Heart left ventricle (tissue), 16 donors: ENCODE measurements around the gene ALG1L2. TPM values are rescaled to one million over a fixed set of nuclear protein-coding genes. Genes with fewer than 3 reads are reported as not detected.
"Not testable (repeated sequence)": the region's sequence is repeated elsewhere in the genome, so short reads cannot be mapped to it uniquely, and the experiment has no call there.

Source experiments
- ATAC-seq, 4 donors: fragments of 200-7000 bp; cut with Tn5 transposase; one replicate each; pipeline ENCODE4 v1.9.1; 2020 to 2022; ENCODE audit warnings: moderate library complexity in 4 of 4, mild to moderate bottlenecking in 3 of 4, moderate number of reproducible peaks in 1 of 4
- DNase-seq, 5 donors: peaks; one replicate each; pipeline ENCODE4 v3.0.0-alpha.2; 2020
- H3K27ac ChIP-seq, 12 donors: fragments of 200-600 bp; sonication (generic) in 4 of 12; one replicate each; pipeline versions ENCODE4 v1.5.0 to v1.8.0; 2016 to 2022; ENCODE audit warnings: mild to moderate bottlenecking in 2 of 12
- H3K27me3 ChIP-seq, 9 donors: fragments of 200-600 bp; sonication (generic) in 2 of 9; one replicate each; pipeline versions ENCODE4 v1.5.1 to v1.8.0; 2016 to 2022; ENCODE audit warnings: mild to moderate bottlenecking in 3 of 9
- H3K36me3 ChIP-seq, 9 donors: fragments of 200-600 bp; sonication (generic) in 2 of 9; one replicate each; pipeline versions ENCODE4 v1.5.0 to v1.8.0; 2018 to 2022; ENCODE audit warnings: mild to moderate bottlenecking in 2 of 9
- H3K4me1 ChIP-seq, 12 donors: fragments of 200-600 bp; sonication (generic) in 4 of 12; one replicate each; pipeline versions ENCODE4 v1.5.0 to v1.8.0; 2016 to 2022; ENCODE audit warnings: mild to moderate bottlenecking in 3 of 12
- H3K4me3 ChIP-seq, 12 donors: fragments of 200-600 bp; sonication (generic) in 4 of 12; one replicate each; pipeline versions ENCODE4 v1.5.0 to v1.8.0; 2017 to 2022; ENCODE audit warnings: mild to moderate bottlenecking in 9 of 12, moderate library complexity in 4 of 12
- H3K9me3 ChIP-seq, 12 donors: fragments of 200-600 bp; sonication (generic) in 4 of 12; one replicate each; pipeline versions ENCODE4 v1.5.0 to v1.8.0; 2016 to 2022; ENCODE audit warnings: mild to moderate bottlenecking in 1 of 12
- CTCF ChIP-seq, 12 donors: fragments of 200-600 bp; sonication (generic) in 4 of 12; IDR thresholded peaks; one replicate each; pipeline versions ENCODE4 v1.5.0 to v1.8.0; 2018 to 2022; ENCODE audit warnings: antibody characterized with exemption in 12 of 12, mild to moderate bottlenecking in 5 of 12
- POLR2A ChIP-seq, 2 donors: fragments of 450-650 bp; IDR thresholded peaks; one replicate each; pipeline ENCODE4 v1.6.1; 2017; ENCODE audit warnings: antibody characterized with exemption in 2 of 2, mild to moderate bottlenecking in 2 of 2, moderate library complexity in 2 of 2
- WGBS, 4 donors: extraction: QIAGEN DNeasy Blood & Tissue Kit in 2 of 4; methylation state at CpG; one replicate each; pipeline versions ENCODE4 v1.1.5 to v1.1.7; 2013 to 2018; 5-methylcytosine and 5-hydroxymethylcytosine counted together
- intact Hi-C, 10 donors: fragments of 100-400 bp; cut with DNase I; formaldehyde crosslinking; loops; one replicate each; pipeline versions ENCODE4 v1.11.1 to v1.14.2; 2022
- polyA plus RNA-seq, 2 donors: library from polyadenylated mRNA; stranded (reverse); fragments of 200-250 nt; gene quantifications; one replicate each; pipeline ENCODE4 v1.2.3, GENCODE V29; 2013
- total RNA-seq, 9 donors: library from RNA; depleted of rRNA in 2 of 9; stranded (reverse); fragments of >200 nt in 2 of 9; fragmentation: NEBNext Ultra II Directional in 3 of 9; extraction: Animal tissue kit (Norgen Biotek cat#: 25700) in 3 of 9; gene quantifications; one replicate each; pipeline versions ENCODE4 v1.1.0 to v1.2.4, GENCODE V29; 2016 to 2023
- donor health status: ischemic (EF 13 %, LVEDD 7.1; RV severe dilation, severe dysfunction).
- donor health status: healthy with polysubstance abuse.
- donor health status: DM: no; HTN: yes; CAD: no.
- donor health status: DM: no; HTN: no; CAD: no.
- donor health status: ischemic (EF 25% LVEDD 6.9; RV normal size, moderate dysfunction).
- donor health status: ischemic (EF 25% LVEDD 5.7; RV mildly dilated, moderate dysfunction).
- donor health status: healthy.
- donor health status: DM: yes; HTN: yes; CAD: no.
- donor health status: ischemic (EF 35%, LVEDD 5.7; RV mildly dilated, moderate dysfunction).
- donor health status: nonischemic (EF 11% LVEDD 7.7; RV severe dilation, severe dysfunction).
- donor health status: DM: yes; HTN: yes; CAD: no.
- donor health status: PGD.
- donor health status: ischemic (EF 29% LVEDD 5.4; RV normal size, mild dysfunction).
- donor health status: nonischemic (EF 23%, LVEDD 6.1; RV moderate dilation, normal function).

The ALG1L2 gene
- total and polyA plus RNA-seq, 11 donors, result 0.38 to 0.45 TPM; not detected in 9

GRCh38 chr3:130073582-130073981 is 8.0 kb upstream of the ALG1L2 start:
- no peak for DNase-seq
- no peak for TF ChIP-seq CTCF (IDR thresholded peaks at IDR 0.05)
- intact Hi-C loops, result no loop called here
- 83 to 93% (median 84%) methylated on average over 4 of the region's 4 CpGs for WGBS, 4 donors
- Histone ChIP-seq H3K9me3 (no peaks in the 10 kb centered on the region), H3K4me3 (no peak overlapping the region), H3K27me3 (no peaks in the 10 kb centered on the region), H3K27ac (no peak overlapping the region), H3K4me1 (no peaks in the 10 kb centered on the region), H3K36me3 (no peaks in the 10 kb centered on the region)
- no peak for ATAC-seq

- WGBS, 4 donors, result 92 to 93% (median 92%) methylated on average over 7 of the region's 7 CpGs; no CpG with 5 or more reads in 1 of the 4 donors
- Histone ChIP-seq H3K27me3 (no peaks in the 10 kb centered on the region), H3K27ac (no peak overlapping the region), H3K36me3 (no peaks in the 10 kb centered on the region), H3K4me3 (no peak overlapping the region), H3K9me3 (no peaks in the 10 kb centered on the region), H3K4me1 (no peaks in the 10 kb centered on the region)
- intact Hi-C loops, result no loop called here
- TF ChIP-seq POLR2A (IDR thresholded peaks at IDR 0.05) (no peak), CTCF (IDR thresholded peaks at IDR 0.05) (no peak)
- no peak for DNase-seq
- ATAC-seq, result no peak
Observed at GRCh38 chr3:130077636-130078035, 4.0 kb upstream of the ALG1L2 start.

GRCh38 chr3:130083363-130084090 is 1.9 kb downstream of the ALG1L2 start:
- H3K9me3 ChIP-seq, ATAC-seq, H3K4me1 ChIP-seq, DNase-seq, H3K4me3 ChIP-seq, intact Hi-C loops, H3K36me3 ChIP-seq, H3K27ac ChIP-seq, H3K27me3 ChIP-seq: not testable (repeated sequence)
- WGBS, 4 donors, result 73 to 84% (median 81%) methylated on average over 7 of the region's 7 CpGs

- no peaks in the 10 kb centered on the region for H3K4me1 ChIP-seq
- H3K27me3 ChIP-seq, result no peaks in the 10 kb centered on the region
- no peak for TF ChIP-seq CTCF (IDR thresholded peaks at IDR 0.05)
- H3K9me3 ChIP-seq, result no peaks in the 10 kb centered on the region
- intact Hi-C loops, result no loop called here
- H3K27ac ChIP-seq, result no peak overlapping the region
- DNase-seq (no peak), ATAC-seq (no peak)
- WGBS, 4 donors, result 50 to 75% (median 62%) methylated on average over 5 of the region's 5 CpGs
- H3K36me3 ChIP-seq, result no peaks in the 10 kb centered on the region
- H3K4me3 ChIP-seq, result no peak overlapping the region
Observed at GRCh38 chr3:130084436-130084980, 2.9 kb downstream of the ALG1L2 start.
